ENCODE data around the gene CAV1. TPM values are rescaled to one million over a fixed set of nuclear protein-coding genes. Genes with fewer than 3 reads are reported as not detected.

CAV1 gene
- polyA plus RNA-seq, 10 donors: 175 to 298 (median 237) TPM

- DNase-seq: no peak
Measured at GRCh38 chr7:116553168-116553964, 28.5 kb downstream of the CAV1 start.

DNA sequence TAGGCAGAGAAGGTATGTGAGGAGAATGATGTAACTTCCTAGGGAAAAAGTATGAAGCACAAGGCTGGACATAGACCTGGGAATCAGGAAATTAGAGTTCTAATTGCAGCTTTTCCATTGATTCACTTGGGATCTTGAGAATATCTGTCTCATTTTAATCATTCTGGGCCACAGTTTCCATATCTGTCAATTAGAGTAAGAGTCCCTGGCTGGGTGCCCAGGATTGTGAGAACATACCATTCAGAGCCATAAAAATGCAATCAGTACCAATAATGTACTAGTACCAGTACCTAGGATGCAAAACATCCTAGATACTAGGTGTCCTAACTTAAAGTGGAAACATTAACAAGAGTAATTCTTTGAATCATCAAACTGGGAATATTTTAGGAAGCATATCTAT lies 29.6 kb downstream of the CAV1 start:
- no peak for DNase-seq

DNA sequence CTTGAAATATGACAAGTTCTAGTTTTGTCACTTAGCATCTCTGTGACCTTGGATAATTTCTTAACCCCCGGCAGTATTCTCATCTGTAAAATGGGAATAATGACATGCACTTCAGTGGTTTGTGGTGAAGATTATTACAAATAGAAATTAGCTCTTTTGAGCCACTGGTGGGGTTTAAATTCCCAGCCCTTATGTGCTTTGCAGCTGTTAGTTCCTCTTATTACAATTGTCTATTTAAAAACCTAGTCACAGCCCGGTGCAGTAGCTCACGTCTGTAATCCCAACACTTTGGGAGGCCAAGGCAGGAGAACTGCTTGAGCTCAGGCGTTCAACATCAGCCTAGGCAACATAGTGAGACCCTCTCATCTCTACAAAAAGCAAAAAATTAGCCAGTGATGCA lies 30.1 kb downstream of the CAV1 start:
- no peak for DNase-seq

DNA sequence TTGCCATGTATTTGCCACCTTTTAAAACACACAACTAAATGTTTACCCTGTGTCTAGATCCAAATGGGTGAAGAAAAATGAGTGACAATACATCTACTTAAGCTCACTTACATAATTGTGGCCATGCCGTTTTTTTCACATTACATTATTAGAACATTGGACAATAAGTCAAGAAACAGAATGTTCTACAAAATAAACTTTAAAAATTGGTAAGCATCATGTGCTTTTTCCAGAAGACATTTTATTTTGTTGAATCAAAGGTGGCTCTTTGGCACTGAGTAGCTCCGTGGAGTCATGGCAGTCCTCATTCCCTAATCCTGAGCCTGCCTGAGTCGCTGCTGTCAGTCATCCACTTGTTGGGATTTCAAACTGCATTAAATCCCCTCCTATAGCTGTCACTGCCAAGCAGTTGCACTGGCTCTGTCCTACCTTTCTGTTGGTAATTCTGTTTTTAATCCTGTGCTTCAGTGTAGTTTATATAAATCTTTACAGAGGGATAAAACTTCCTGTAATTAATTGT lies 32.3 kb downstream of the CAV1 start:
- no peak for DNase-seq

GRCh38 chr7:116557901-116558300 lies 33.1 kb downstream of the CAV1 start:
- DNase-seq: no peak

DNA sequence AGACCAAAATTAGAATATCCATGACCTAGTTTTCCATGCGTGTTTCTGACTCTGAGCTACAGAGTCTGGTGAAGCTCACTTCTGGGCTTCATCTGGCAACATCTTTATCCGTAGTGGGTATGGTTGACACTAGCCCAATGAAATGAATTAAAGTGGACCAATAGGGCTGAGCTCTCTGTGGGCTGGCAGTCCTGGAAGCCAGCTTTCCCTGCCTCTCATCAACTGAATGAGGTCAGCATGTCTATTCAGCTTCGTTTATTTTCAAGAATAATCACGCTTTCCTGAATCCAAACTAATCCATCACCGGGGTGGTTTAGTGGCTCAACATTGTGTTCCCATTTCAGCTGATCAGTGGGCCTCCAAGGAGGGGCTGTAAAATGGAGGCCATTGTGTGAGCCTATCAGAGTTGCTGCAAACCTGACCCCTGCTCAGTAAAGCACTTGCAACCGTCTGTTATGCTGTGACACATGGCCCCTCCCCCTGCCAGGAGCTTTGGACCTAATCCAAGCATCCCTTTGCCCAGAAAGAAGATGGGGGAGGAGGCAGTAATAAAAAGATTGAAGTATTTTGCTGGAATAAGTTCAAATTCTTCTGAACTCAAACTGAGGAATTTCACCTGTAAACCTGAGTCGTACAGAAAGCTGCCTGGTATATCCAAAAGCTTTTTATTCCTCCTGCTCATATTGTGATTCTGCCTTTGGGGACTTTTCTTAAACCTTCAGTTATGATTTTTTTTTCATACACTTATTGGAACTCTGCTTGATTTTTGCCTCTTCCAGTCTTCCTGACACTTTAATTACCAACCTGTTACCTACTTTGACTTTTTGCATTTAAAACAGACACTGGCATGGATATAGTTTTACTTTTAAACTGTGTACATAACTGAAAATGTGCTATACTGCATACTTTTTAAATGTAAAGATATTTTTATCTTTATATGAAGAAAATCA lies 35.5 kb downstream of the CAV1 start:
- no peak for DNase-seq

GRCh38 chr7:116561697-116562483 lies 37.1 kb downstream of the CAV1 start:
- no peak for DNase-seq

- no peak for DNase-seq
Measured at GRCh38 chr7:116562529-116563121, 37.8 kb downstream of the CAV1 start.

DNA sequence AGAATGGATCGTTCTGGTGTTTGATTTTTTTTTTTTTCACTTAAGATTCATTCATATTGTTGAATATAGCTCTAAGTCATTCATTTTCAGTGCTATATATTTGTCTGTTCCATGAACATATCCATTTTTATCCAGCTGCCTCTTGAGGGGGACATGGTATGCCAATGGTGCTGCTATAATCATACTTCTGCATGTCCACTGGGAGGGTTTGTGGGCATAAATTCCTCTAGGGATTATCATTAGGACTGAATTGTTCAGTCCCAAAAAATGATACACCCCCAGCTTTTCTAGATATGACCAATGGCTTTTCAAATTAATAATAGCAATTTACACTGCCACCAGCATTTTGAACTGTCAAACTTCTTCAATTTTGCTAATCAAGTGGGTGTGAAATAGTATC lies 41.1 kb downstream of the CAV1 start:
- no peak for DNase-seq

- no peak for DNase-seq
Measured at GRCh38 chr7:116566666-116567065, 41.8 kb downstream of the CAV1 start.

- DNase-seq: peak in 1 of 3 donors; percentile 89
Measured at GRCh38 chr7:116569737-116570136, 44.9 kb downstream of the CAV1 start.

DNA sequence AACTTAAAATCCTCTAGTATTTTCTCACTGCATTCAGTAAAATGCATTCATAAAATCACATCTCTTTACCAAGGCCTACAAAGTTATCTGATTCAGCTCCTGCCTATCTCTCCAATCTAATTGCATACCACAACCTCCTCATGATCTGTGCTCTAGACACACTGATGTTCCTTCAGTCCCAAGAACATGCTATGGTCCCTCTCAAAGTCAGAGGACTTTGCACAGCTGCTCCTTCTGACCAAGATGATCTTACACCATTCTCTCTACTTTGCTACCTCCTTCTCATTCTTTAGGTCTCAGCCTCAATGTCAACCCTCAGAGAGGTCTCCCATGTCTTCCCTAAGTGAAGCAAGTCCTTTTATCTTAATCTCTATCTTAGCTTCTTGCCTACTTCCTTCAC lies 45.5 kb downstream of the CAV1 start:
- DNase-seq: no peak

DNA sequence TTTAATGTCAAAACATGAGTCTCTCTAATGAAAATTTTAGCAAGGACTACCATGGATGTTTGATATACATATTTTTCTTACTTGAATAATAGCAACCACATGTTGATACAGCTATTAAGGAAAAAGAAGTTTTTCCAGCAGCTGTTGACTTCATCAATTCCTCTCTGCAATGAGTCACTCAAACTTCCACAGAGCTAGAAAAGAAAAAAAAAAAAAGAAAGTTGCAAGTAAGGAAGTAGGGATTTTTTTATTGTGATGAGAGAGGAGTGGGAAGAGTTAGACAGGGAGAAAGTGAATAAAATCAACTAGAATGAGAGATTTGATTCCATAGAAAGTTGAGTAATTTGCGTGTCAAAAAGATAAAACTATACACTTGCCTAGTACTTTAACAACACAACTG lies 46.2 kb downstream of the CAV1 start:
- DNase-seq: peak in 2 of 3 donors; percentile 65 to 85

DNA sequence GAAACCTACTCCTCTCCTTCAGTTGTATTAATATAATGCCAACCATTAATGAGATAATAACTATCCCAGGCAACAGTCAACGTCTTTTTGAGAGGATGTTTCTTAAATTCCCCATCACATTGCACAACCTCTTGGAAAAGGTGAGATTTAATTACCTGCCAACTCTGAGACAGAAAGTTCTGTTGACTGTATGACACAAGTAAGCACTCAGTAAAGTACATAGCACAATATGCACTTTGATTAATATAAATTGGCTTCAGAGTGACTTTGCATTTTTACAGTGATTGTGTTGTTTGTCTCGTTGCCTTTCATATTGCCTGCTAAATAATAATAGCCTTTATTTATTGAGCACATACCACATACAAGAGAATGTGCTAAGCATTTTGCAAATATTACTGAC lies 46.7 kb downstream of the CAV1 start:
- no peak for DNase-seq

- DNase-seq: no peak
Measured at GRCh38 chr7:116572036-116572435, 47.2 kb downstream of the CAV1 start.

DNA sequence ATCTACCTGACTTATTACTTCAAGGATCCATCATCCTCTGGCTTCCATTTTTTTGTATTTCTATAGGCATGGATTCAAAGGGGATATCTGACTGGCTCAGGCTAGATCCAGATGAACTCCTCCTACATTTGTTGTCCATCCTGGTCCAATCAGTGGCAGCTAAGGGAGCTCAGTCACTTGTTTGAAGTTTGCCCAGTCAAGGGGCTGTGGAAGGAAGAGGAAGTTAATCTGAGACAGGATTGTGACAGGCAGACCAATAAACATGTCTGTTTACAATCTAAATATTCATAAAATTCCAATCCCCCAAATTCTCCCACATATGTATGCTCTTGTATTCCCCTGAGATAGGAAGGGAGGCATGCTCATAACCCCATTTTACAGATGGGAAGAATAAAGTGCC lies 48.7 kb downstream of the CAV1 start:
- DNase-seq: no peak

GRCh38 chr7:116574025-116574822 lies 49.4 kb downstream of the CAV1 start:
- no peak for DNase-seq

GRCh38 chr7:116575853-116576252 lies 51.0 kb downstream of the CAV1 start:
- DNase-seq: no peak

DNA sequence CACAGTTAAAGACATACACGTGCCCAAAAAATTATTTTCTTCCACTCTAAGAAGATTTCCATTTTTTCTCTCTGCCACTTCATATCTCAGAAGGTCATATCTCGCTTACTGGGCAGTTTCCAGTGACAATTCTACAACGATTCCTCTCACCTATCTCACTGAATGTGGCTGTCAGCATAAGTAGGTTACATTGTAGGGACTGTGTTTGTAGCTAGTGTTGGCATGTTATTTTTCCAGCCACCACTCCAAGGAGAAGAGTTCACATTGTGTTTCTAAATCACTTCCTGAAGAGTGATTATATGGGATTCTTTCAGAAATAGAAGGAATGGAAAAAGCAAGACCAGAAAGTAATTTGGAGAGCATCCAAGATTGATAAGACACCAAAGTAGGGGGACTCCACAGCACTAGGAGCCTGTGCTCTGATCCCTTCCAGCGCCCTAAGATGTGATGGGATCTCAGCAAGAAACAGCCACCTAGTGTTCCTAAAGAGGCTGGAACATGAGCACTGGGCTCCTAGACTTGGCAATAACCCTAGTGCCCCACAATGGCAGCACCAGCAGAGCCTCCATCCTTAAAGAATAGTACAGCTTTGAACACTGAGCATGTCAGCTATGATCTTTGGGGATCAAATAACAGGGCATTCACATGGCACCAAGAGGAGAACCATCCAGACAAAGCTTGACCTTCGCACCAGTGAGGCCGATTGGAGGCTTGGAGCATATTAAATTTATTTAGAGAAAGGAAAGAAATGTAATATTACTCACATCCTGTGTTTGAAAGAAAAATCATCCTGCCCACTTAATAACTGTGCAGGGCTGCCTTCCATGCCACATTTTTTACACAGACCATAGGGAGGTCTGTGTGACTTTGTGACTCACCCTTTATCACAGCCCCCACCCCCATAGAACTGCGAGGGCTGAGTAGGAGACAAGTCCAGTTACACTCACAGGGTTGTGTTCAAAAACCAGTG lies 51.8 kb downstream of the CAV1 start:
- DNase-seq: peak in 1 of 3 donors; percentile 92

Measured in muscle of back (tissue), 11 donors.